Neuronal stem cell (in vitro differentiated cells): Measurements from ENCODE around the gene SLC25A30.

Source experiments
- DNase-seq: peaks from one replicate; pipeline ENCODE4 v3.0.0-alpha.2; 2013; ENCODE audit warnings: low spot score
- H2AFZ ChIP-seq: one replicate; pipeline ENCODE4 v1.6.1; 2013; ENCODE audit warnings: mild to moderate bottlenecking, low read length, inconsistent platforms
- H2AK5ac ChIP-seq: 2 replicates; pipeline ENCODE4 v1.6.1; 2013; ENCODE audit warnings: low read depth, mild to moderate bottlenecking, inconsistent platforms, low read length, moderate library complexity, mixed read lengths
- H2BK120ac ChIP-seq: 2 replicates; pipeline ENCODE4 v1.6.1; 2013; ENCODE audit warnings: low read depth, mild to moderate bottlenecking, inconsistent platforms, low read length, moderate library complexity, mixed read lengths
- H2BK12ac ChIP-seq: one replicate; pipeline ENCODE4 v1.6.1; 2013; ENCODE audit warnings: low read length, inconsistent platforms
- H2BK15ac ChIP-seq: 2 replicates; pipeline ENCODE4 v1.6.1; 2013; ENCODE audit warnings: mild to moderate bottlenecking, low read length, inconsistent platforms, mixed read lengths
- H2BK5ac ChIP-seq: one replicate; pipeline ENCODE4 v1.6.1; 2013; ENCODE audit warnings: inconsistent platforms, mild to moderate bottlenecking, low read length, moderate library complexity
- H3K14ac ChIP-seq: one replicate; pipeline ENCODE4 v1.6.1; 2013; ENCODE audit warnings: low read length, inconsistent platforms
- H3K18ac ChIP-seq: 2 replicates; pipeline ENCODE4 v1.6.1; 2013; ENCODE audit warnings: low read length, inconsistent platforms
- H3K23ac ChIP-seq: 2 replicates; pipeline ENCODE4 v1.6.1; 2013; ENCODE audit warnings: low read depth, mild to moderate bottlenecking, mixed read lengths, low read length, inconsistent platforms; ENCODE audit not compliant: poor library complexity
- H3K27ac ChIP-seq: replicated peaks from 3 replicates; pipeline ENCODE4 v1.5.1; 2013; ENCODE audit warnings: low read length, inconsistent platforms
- H3K27me3 ChIP-seq, 3 experiments: 2 replicates each; pipeline ENCODE4 v1.6.1; 2013; ENCODE audit warnings: low read length in 3 of 3, mild to moderate bottlenecking in 2 of 3, inconsistent platforms in 1 of 3, low read depth in 1 of 3, mixed read lengths in 1 of 3, moderate library complexity in 1 of 3; ENCODE audit not compliant: control insufficient read depth in 3 of 3, insufficient read depth in 3 of 3
- H3K36me3 ChIP-seq, 2 donors: replicated peaks in 1 of 2; 2 replicates each; pipeline ENCODE4 v1.6.1; 2013; ENCODE audit warnings: low read length in 2 of 2; ENCODE audit not compliant: control insufficient read depth in 2 of 2, insufficient read depth in 2 of 2
- H3K4ac ChIP-seq: 2 replicates; pipeline ENCODE4 v1.6.1; 2013; ENCODE audit warnings: inconsistent platforms, mild to moderate bottlenecking, low read length, moderate library complexity
- H3K4me1 ChIP-seq, 2 donors: 1 replicate in 1 of 2; 2 replicates in 1 of 2; pipeline ENCODE4 v1.6.1; 2013; ENCODE audit warnings: low read length in 2 of 2, low read depth in 1 of 2; ENCODE audit not compliant: control insufficient read depth in 2 of 2, insufficient read depth in 1 of 2
- H3K4me2 ChIP-seq: one replicate; pipeline ENCODE4 v1.6.1; 2013; ENCODE audit warnings: mild to moderate bottlenecking, low read length, inconsistent platforms; ENCODE audit not compliant: insufficient read depth, poor library complexity, severe bottlenecking
- H3K4me3 ChIP-seq, 2 donors: 2 replicates each; pipeline ENCODE4 v1.5.1; 2013; ENCODE audit warnings: low read length in 2 of 2, mild to moderate bottlenecking in 2 of 2, inconsistent platforms in 1 of 2, moderate library complexity in 1 of 2
- H3K79me1 ChIP-seq: one replicate; pipeline ENCODE4 v1.6.1; 2013; ENCODE audit warnings: low read depth, mild to moderate bottlenecking, inconsistent platforms, low read length, moderate library complexity
- H3K9ac ChIP-seq: one replicate; pipeline ENCODE4 v1.6.1; 2013; ENCODE audit warnings: mild to moderate bottlenecking, low read depth, low read length, inconsistent platforms; ENCODE audit not compliant: poor library complexity
- H3K9me3 ChIP-seq, 2 donors: replicated peaks in 1 of 2; 2 replicates each; pipeline versions ENCODE3 to v1.6.1; 2013; ENCODE audit warnings: low read length in 2 of 2, mild to moderate bottlenecking in 2 of 2, inconsistent platforms in 1 of 2, low read depth in 1 of 2, mixed read lengths in 1 of 2, moderate library complexity in 1 of 2; ENCODE audit not compliant: control insufficient read depth in 2 of 2, insufficient read depth in 1 of 2
- H4K8ac ChIP-seq: one replicate; pipeline ENCODE4 v1.6.1; 2013; ENCODE audit warnings: low read depth, mild to moderate bottlenecking, inconsistent platforms, low read length, moderate library complexity
- H4K91ac ChIP-seq: one replicate; pipeline ENCODE4 v1.6.1; 2013; ENCODE audit warnings: low read length, low read depth, mild to moderate bottlenecking, inconsistent platforms; ENCODE audit not compliant: poor library complexity
- WGBS, 2 donors: extraction: QIAGEN DNeasy Blood & Tissue Kit; methylation state at CpG; one replicate each; pipeline ENCODE4 v1.1.7; 2013; ENCODE audit warnings: missing lambda C conversion rate in 2 of 2, mixed read lengths in 1 of 2; ENCODE audit not compliant: insufficient read length in 2 of 2, insufficient replicate concordance in 1 of 2; ENCODE audit errors: extremely low coverage in 2 of 2; 5-methylcytosine and 5-hydroxymethylcytosine counted together

The SLC25A30 gene

DNA sequence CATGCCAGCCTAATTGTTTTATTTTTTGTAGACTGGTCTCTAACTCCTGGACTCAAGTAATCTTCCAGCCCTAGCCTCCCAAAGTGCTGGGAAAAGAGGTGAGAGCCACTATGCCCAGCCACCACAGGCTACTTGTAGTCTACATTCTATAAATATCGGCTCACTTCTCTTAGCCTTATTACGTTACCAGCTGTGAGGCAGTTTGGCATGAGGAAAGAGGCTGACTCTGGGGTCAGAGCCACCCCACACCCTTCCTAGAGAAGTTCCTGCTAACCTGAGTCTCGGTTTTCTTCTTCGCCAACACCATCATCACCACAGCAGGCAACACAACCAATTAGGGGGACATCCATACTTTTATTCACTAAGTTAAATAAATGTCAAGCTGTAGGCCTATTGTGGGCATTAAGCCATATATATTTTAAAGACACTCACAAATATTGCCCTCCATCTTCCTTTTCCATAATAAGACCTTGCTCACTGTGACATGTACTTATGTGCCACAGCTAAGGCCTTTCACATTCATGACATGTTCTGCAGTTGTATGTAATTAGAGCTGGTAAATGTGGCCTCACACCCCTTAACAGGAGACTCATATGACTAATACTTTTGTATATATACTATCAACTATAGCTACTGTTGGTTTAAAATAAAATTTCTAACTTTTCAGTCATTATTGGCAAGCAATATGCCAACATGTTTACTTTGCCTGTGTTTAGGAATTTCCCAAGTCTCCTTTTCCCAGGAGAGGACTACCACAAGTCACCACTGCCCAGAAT is 5.7 kb downstream of the SLC25A30 start:
- H3K27me3 ChIP-seq = peaks cover 0 to 2% (median 0%) of the 10 kb centered on the region in 3 experiments
- no peak overlapping the region for H3K4me2 ChIP-seq
- H2BK12ac ChIP-seq = no peak overlapping the region
- no peak overlapping the region for H3K23ac ChIP-seq
- no peak overlapping the region for H2AFZ ChIP-seq
- H3K27ac ChIP-seq = no peak overlapping the region
- no CpG with 5 or more reads among the region's 4 CpGs for WGBS, 2 donors
- no peak overlapping the region for H3K9ac ChIP-seq
- no peaks in the 10 kb centered on the region for H3K9me3 ChIP-seq
- DNase-seq = no peak
- peaks cover 0 to 27% of the 10 kb centered on the region in 2 donors for H3K36me3 ChIP-seq
- no peak overlapping the region for H4K91ac ChIP-seq
- no peak overlapping the region for H3K4me3 ChIP-seq
- no peak overlapping the region for H2BK15ac ChIP-seq
- H3K79me1 ChIP-seq = peaks cover 1% of the 10 kb centered on the region
- H3K4me1 ChIP-seq = no peaks in the 10 kb centered on the region
- no peak overlapping the region for H3K18ac ChIP-seq
- H3K14ac ChIP-seq = no peak overlapping the region
- H4K8ac ChIP-seq = no peak overlapping the region
- no peak overlapping the region for H2BK5ac ChIP-seq
- H2AK5ac ChIP-seq = no peak overlapping the region
- H2BK120ac ChIP-seq = no peak overlapping the region
- no peak overlapping the region for H3K4ac ChIP-seq

DNA sequence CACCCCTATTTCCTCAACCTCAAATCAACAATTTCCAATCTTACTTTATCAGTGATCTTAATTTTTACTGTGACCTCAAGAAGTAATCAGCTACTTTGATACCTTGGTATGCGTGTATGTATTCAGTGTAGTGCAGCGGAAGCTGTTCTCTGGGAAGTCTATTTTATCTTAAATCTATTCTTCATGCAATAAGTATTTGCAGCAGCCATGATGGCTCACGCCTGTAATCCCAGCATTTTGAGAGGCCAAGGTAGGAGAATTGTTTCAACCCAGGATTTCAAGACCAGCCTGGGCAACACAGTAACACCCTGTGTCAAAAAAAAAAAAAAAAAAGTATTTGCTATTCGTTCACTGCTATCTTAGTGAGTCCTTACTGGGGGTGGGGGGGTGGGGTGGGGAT is 6.5 kb downstream of the SLC25A30 start:
- DNase-seq = no peak
- no peak overlapping the region for H3K18ac ChIP-seq
- no peak overlapping the region for H4K8ac ChIP-seq
- H2BK12ac ChIP-seq = no peak overlapping the region
- H2BK5ac ChIP-seq = no peak overlapping the region
- no CpG with 5 or more reads among the region's 4 CpGs for WGBS, 2 donors
- H2BK120ac ChIP-seq = no peak overlapping the region
- peaks cover 1% of the 10 kb centered on the region for H3K79me1 ChIP-seq
- no peak overlapping the region for H3K4ac ChIP-seq
- no peak overlapping the region for H3K4me3 ChIP-seq
- H3K23ac ChIP-seq = no peak overlapping the region
- no peak overlapping the region for H3K27ac ChIP-seq
- H3K36me3 ChIP-seq = peaks cover 2 to 33% of the 10 kb centered on the region in 2 donors
- H3K4me2 ChIP-seq = no peak overlapping the region
- no peak overlapping the region for H3K9ac ChIP-seq
- no peaks in the 10 kb centered on the region for H3K9me3 ChIP-seq
- H2AFZ ChIP-seq = no peak overlapping the region
- H3K4me1 ChIP-seq = no peaks in the 10 kb centered on the region
- no peak overlapping the region for H2BK15ac ChIP-seq
- H3K27me3 ChIP-seq = peaks cover 0 to 2% (median 0%) of the 10 kb centered on the region in 3 experiments
- no peak overlapping the region for H2AK5ac ChIP-seq
- no peak overlapping the region for H3K14ac ChIP-seq
- H4K91ac ChIP-seq = no peak overlapping the region

DNA sequence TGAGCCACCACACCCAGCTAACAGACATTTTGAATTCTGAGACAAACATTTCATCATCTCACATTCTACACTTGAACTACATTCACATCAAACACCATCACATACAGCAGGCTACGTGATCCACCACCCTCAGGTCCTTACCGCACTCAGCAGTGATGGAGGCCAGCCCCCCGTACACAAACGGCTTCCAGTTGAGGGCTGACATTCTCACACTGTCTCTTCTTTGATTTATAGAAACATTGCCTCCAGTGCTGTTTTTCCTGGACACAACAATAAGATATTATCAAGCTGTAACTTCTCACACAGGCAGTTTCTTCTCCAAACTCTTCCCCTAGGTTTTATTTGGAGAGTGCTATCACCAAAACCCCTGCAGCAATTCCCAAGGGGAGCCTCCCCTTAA is 7.0 kb downstream of the SLC25A30 start:
- no peaks in the 10 kb centered on the region for H3K9me3 ChIP-seq
- H4K91ac ChIP-seq = no peak overlapping the region
- no CpG with 5 or more reads among the region's 4 CpGs for WGBS, 2 donors

DNA sequence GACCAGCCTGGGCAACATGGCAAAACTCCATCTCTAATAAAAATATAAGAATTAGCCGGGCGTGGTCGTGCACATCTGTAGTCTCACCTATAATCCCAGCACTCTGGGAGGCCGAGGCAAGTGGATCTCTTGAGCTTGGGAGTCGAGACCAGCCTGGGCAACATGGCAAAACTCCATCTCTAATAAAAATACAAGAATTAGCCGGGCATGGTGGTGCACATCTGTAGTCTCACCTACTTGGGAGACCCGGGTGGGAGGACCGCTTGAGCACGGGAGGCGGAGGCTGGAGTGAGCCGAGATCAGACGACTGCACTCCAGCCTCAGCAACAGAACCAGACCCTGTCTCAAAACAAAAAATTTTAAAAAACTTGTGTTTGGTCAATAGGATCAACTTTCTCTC is 7.7 kb downstream of the SLC25A30 start:
- Histone ChIP-seq H3K36me3 (peaks cover 6 to 41% of the 10 kb centered on the region in 2 donors), H3K14ac (no peak overlapping the region), H4K91ac (no peak overlapping the region), H3K9me3 (no peaks in the 10 kb centered on the region), H2BK120ac (no peak overlapping the region), H3K4me1 (no peaks in the 10 kb centered on the region), H2BK15ac (no peak overlapping the region), H3K27ac (no peak overlapping the region), H4K8ac (no peak overlapping the region), H2BK12ac (no peak overlapping the region), H2AK5ac (no peak overlapping the region), H3K9ac (no peak overlapping the region), H3K4me2 (no peak overlapping the region), H3K18ac (no peak overlapping the region), H2BK5ac (no peak overlapping the region), H3K27me3 (no peaks in the 10 kb centered on the region), H3K4me3 (no peak overlapping the region), H3K79me1 (no peaks in the 10 kb centered on the region), H3K23ac (no peak overlapping the region), H3K4ac (no peak overlapping the region), H2AFZ (no peak overlapping the region)
- WGBS, 2 donors = no CpG with 5 or more reads among the region's 12 CpGs
- DNase-seq = no peak

More for the DNA sequence above, 7.0 kb downstream of the SLC25A30 start:
- Histone ChIP-seq H3K36me3 (peaks cover 3 to 37% of the 10 kb centered on the region in 2 donors), H3K79me1 (no peaks in the 10 kb centered on the region), H2BK5ac (no peak overlapping the region), H2BK12ac (no peak overlapping the region), H3K27me3 (no peaks in the 10 kb centered on the region), H2AK5ac (no peak overlapping the region), H3K23ac (no peak overlapping the region), H2BK15ac (no peak overlapping the region), H3K4me2 (no peak overlapping the region), H3K27ac (no peak overlapping the region), H3K4ac (no peak overlapping the region), H3K9ac (no peak overlapping the region), H2AFZ (no peak overlapping the region), H3K18ac (no peak overlapping the region), H4K8ac (no peak overlapping the region), H3K14ac (no peak overlapping the region), H3K4me1 (no peaks in the 10 kb centered on the region), H2BK120ac (no peak overlapping the region), H3K4me3 (no peak overlapping the region)
- DNase-seq = no peak
